ENCODE measurements around the gene KCNJ10.
A peak's percentile ranks its signal among the peaks of the same experiment; 100 is the strongest.

Gene KCNJ10

DNA sequence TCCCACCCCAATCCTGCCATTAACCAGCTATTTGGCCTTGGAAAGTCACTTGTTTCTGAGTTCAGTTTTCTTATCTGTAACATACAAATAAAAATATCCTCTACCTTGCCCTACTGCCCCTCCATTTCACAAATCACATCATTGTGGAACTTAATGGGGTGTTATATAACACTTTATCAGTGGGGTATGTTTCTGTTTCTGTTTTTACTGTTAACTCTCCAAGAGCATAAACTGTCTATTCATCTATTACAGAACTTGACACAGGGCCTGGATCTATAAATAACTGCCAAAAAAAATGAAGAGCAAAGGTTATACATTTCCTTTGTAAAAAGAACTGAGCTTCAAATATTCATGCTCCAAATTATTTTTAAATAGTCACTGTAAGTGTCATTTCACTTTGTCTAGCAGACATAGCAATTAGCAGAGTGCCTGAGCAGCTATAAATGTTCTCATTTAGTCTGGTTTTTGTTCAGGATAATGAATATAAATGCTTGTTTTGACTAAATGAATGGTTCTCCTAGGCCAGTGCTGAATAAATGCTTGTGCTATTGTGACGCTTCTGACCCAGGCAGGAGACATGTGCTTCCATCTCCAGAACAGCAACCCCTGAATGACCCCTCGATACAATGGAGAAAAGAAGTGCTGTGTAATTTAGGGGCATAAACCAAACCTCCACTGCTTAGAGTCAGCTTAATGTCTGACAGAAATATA, 45.6 kb downstream of the KCNJ10 start:
- no peak for DNase-seq (ENCODE audit: low read depth in 2 of 2)

DNA sequence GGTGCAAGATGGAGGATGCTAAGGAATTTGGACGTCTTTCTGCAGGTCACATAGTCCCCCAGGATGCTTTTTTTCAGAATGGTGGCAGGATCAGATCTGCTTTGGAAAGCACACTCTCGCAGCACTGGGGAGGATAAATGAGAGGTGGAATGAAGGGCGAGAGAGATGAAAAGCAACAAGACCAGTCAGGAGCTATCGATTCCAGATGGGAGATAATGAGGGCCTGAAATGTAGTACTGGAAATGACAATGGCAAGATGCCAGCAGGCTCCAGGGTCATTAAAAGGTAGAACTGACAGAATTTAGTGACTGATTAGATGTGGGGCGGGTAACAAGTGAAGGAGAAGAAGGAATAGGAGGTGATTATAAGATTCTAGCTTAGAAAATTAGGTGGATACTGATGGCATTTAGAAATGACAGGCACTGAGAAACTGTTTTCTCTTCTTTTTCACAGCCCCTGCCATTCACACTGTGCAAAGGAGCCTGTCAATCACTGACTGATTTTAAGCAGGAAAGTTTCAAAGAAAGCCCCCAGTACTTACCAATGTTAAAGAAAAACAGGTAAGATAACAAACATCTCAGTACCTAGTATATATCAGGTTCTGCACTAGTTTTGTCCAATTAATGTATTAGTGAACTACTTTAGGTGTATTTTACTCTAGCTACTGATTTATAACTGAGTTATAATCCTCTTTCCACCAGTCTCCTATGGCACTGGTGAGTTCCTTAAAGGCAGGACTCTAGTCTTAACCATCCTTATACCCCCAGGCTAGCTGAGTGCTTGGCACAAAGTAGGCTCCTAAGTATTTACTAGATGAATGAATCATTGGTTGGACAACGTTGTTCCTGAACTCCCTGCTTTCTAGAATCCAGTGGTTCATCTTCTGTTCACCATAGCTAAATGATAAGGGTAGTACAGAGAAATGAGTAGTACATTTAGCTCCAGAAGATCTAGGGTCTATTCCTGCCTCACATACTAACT, 47.3 kb downstream of the KCNJ10 start:
- DNase-seq (ENCODE audit: low read depth in 2 of 2) = no peak

GRCh38 chr1:160021376-160022074, 48.4 kb downstream of the KCNJ10 start:
- no peak for DNase-seq (ENCODE audit: low read depth in 2 of 2)

DNA sequence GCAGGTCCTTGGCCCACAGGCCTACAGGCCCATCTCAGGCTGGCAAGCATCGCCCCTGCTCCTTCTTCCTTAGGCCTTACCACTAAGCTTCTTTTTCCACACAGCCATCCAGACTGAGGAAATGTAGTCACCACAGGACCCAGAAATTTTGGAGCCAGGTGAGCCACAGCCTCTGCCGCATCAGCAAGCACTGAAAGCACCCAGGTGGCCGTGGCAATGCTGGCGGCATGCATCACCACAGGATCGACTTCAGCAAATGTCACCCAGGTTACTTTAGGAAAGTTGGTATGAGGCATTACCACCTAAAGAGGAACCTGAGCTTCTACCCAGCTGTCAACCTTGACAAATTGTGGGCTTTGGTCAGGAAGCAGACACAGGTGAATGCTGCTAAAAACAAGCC, 49.8 kb downstream of the KCNJ10 start:
- DNase-seq (ENCODE audit: low read depth in 2 of 2) = no peak

DNA sequence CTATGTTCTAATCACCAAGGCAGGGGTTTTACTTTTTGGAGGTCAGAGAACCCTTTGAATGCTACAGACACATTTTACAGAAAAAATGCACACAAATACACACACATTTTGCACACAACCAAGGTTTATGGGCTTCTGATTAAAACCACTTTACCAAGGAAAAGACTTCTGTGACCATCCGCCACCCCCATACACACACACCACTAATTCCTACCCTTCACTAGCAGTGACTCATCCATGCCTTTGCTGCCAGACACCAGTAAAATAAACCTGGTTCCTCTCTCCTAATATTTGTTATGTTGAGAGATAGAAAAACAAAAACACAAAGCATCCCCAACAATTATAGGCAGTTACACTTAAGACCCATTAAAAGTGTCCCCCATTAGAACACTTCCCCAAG, 51.1 kb downstream of the KCNJ10 start:
- DNase-seq (ENCODE audit: low read depth in 2 of 2) = no peak

DNA sequence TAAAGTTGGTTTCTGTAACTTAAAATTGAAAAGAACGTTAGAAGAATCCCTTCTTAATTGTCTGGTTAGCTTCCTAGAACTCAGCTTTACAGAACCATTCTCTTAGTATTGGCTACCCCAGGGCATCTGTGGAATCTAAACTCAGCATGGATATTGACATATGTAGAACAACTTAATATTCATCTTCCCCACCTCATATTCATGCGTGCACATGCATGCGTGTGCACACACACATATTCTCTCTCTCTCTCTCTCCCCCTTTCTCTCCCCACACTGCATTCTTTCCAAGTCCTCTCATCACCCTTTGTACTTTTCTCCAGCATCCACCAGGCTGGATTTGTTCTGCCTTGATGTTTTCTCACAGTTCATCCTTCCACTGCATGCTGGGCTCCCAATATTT, 51.6 kb downstream of the KCNJ10 start:
- no peak for DNase-seq (ENCODE audit: low read depth in 2 of 2)

DNA sequence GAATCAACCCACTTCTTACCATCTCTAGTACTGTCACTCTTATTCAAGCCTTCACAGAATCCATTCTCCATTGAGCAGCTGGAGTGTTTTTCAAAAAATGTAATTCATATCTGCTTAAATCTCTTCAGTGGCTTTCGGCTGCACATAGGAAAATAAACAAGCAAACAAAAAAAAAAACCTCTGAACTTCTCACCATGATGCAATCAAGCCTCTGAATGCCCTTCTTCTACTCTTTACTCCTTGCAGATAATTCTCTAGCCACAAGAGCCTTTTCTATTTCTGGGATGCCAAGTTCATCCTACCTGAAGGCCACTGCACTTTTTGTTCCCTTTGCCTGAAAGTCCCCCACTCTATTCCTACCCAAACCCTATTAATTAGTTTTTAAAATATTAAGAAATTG, 52.4 kb downstream of the KCNJ10 start:
- no peak for DNase-seq (ENCODE audit: low read depth in 2 of 2)

- no peak for DNase-seq (ENCODE audit: low read depth in 2 of 2)
These were observed 58.2 kb downstream of the KCNJ10 start for GRCh38 chr1:160011781-160012180.

GRCh38 chr1:160009801-160010200, 60.2 kb downstream of the KCNJ10 start:
- DNase-seq (ENCODE audit: low read depth in 2 of 2) = no peak

- DNase-seq (ENCODE audit: low read depth in 2 of 2) = no peak
These were observed 60.9 kb downstream of the KCNJ10 start for GRCh38 chr1:160009081-160009480.

DNA sequence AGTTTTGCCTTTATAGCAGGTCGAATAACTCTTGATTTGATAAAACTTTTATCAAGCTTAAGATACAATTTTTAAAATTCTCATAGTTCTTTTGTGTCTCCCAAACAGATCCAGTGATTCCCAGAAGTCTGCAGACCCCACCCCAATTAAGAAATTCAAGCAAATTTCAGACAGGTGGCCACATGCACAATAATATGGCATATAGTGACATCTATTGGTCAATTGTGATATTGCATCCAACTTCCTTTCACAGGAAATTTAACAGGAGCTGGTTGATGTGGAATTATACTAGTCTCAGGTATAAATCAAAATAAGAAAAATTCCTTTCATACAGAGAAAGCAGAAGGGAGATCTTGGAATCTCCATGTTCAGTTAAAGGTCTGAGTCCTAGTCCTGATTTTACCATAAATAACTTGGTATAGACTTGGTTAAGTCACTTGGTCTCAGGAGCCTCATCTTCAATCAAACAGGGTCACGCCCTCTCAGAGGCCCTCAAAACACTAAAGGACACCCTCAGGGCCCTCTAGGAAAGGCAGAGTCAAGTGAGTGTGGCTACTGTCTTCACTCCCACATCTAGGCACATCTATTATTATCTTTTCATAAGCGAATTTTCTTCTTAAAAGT, 62.3 kb downstream of the KCNJ10 start:
- DNase-seq (ENCODE audit: low read depth in 2 of 2) = no peak

GRCh38 chr1:160006312-160006940, 63.5 kb downstream of the KCNJ10 start:
- DNase-seq (ENCODE audit: low read depth in 2 of 2) = peak; percentile 34 to 52

DNA sequence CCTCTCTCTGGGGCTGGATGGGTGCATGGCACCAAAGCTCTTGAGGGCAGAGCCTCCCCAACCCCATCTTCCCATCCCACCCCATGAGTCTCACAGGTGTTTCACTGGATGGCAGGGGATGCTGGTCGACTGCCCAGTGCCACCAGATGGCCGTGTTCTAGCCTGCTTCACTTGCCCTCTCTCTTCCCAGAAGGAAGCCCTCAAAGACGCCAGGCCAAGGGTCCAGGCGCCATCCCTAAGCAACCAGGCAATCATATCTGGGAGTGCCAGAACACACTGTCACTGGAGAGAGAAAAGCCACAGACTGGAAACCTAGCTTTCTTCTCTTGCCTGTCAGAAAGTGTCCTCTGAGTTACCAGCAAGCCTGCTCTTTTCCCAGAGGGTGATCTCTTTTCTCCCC, 64.9 kb downstream of the KCNJ10 start:
- no peak for DNase-seq (ENCODE audit: low read depth in 2 of 2)

DNA sequence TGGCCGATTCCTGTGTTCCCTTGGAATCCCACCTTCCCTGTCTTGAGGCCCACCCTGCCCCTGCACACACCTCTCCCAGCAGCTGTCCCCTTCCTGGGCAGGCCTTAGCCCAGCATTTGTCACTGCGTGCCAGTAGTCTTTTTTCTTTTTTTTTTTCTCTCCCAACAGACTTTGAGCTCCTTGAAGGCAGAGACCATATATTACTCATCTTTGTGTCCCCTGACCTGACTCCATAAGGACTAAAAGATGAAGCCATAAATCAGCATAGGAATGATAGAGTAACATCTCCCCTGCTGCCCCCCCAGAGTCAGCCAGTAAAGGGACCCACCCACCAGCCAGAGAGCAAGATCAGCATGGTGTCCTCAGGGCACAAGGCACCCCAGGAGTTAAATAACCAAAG, 65.5 kb downstream of the KCNJ10 start:
- no peak for DNase-seq (ENCODE audit: low read depth in 2 of 2)

GRCh38 chr1:160004001-160004400, 66.0 kb downstream of the KCNJ10 start:
- no peak for DNase-seq (ENCODE audit: low read depth in 2 of 2)

GRCh38 chr1:160001440-160001839, 68.5 kb downstream of the KCNJ10 start:
- DNase-seq (ENCODE audit: low read depth in 2 of 2) = no peak

DNA sequence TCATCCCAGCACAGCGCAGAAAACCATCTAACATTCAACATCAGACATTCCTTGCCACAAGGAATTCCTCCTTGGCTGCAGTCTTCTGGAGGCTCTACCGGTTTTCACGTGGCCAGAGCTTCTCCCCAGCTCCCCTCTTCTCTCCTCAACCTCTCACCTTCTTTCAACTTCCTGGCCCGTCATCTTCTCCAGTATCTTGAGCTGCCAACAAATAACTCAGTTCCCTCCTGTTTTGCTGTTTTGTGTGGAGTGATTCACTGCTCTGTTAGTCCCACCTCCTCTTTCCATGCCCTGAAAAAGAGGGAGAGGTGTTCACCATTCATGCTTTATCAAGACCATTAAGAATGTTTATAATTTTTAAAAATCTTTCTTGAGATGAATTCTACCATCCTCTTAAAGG, 70.8 kb downstream of the KCNJ10 start:
- no peak for DNase-seq (ENCODE audit: low read depth in 2 of 2)

GRCh38 chr1:159996653-159997052, 73.3 kb downstream of the KCNJ10 start:
- DNase-seq (ENCODE audit: low read depth in 2 of 2) = no peak

DNA sequence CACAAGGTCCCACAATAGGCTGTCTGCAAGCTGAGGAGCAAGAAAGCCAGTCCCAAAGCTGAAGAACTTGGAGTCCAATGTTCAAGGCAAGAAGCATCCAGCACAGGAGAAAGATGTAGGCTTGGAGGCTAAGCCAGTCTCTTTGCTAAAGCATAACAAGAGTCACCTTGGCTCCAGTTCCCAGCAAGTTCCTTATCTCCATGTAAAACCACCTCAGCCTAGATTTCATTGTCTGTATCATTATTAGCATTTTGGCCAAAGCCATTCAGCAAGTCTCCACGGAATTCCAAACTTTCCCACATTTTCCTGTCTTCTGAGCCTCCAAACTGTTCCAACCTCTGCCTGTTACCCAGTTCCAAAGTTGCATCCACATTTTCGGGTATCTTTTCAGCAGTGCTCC, 75.1 kb downstream of the KCNJ10 start:
- no peak for DNase-seq (ENCODE audit: low read depth in 2 of 2)

- no peak for DNase-seq (ENCODE audit: low read depth in 2 of 2)
These were observed 76.0 kb downstream of the KCNJ10 start for GRCh38 chr1:159993911-159994310.

DNA sequence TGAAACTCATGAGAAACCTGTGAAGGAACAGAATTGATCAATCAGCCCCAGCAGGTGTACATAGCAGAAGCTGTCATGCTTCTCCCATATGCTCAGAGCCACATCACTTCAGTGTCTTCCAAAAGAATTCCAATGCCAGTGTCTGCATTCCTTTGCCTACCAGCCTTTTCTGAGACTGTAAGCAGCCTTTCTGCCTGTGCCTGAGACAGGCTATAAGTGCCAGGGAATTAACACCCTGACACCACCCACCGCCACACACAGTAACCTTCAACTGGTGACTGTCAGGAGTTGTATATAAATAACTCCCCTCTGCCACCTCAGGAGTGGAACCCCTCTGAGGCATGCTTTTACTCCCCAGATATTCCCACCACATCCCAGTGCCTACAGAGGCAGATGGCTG, 77.8 kb downstream of the KCNJ10 start:
- DNase-seq (ENCODE audit: low read depth in 2 of 2) = no peak

Measured in stimulated activated CD8-positive, alpha-beta memory T cell treated with anti-CD3 and anti-CD28 coated beads, Interleukin-7, amount 100 ng/mL, for 1 hour (primary cell).